C1 segment of cervical spinal cord (tissue), 14 donors: ENCODE data around the gene ATP13A4.
A peak's percentile ranks its signal among the peaks of the same experiment; 100 is the strongest.
"Not testable (repeated sequence)": the region's sequence is repeated elsewhere in the genome, so short reads cannot be mapped to it uniquely, and the experiment has no call there.

ENCODE experiments used
- DNase-seq, 14 donors: peaks; one replicate each; lab custom pipeline; 2025; lab: John Stamatoyannopoulos, UW

The ATP13A4 gene

GRCh38 chr3:193559100-193559499 lies 4.4 kb upstream of the ATP13A4 start:
- DNase-seq = no peak

- no peak for DNase-seq
Measured at GRCh38 chr3:193556841-193557240, 2.1 kb upstream of the ATP13A4 start.

GRCh38 chr3:193553586-193553985 lies 1.1 kb downstream of the ATP13A4 start:
- no peak for DNase-seq

- DNase-seq = peak in 5 of 14 donors; percentile 12 to 32 (median 23)
Measured at GRCh38 chr3:193552923-193553322, 1.8 kb downstream of the ATP13A4 start.

- DNase-seq = peak in 10 of 14 donors; percentile 10 to 58 (median 29)
Measured at GRCh38 chr3:193548406-193548805, 6.3 kb downstream of the ATP13A4 start.

- DNase-seq = no peak
Measured at GRCh38 chr3:193546129-193546528, 8.6 kb downstream of the ATP13A4 start.

- no peak for DNase-seq
Measured at GRCh38 chr3:193545304-193545703, 9.4 kb downstream of the ATP13A4 start.

- DNase-seq = no peak
Measured at GRCh38 chr3:193544289-193544688, 10.4 kb downstream of the ATP13A4 start.

GRCh38 chr3:193530231-193531165 lies 24.2 kb downstream of the ATP13A4 start:
- DNase-seq = no peak

- DNase-seq = not testable (repeated sequence)
Measured at GRCh38 chr3:193526085-193526484, 28.6 kb downstream of the ATP13A4 start.

GRCh38 chr3:193522473-193522872 lies 32.2 kb downstream of the ATP13A4 start:
- DNase-seq = no peak

GRCh38 chr3:193520738-193521137 lies 34.0 kb downstream of the ATP13A4 start:
- DNase-seq = no peak

- DNase-seq = no peak
Measured at GRCh38 chr3:193515966-193516365, 38.7 kb downstream of the ATP13A4 start.

- DNase-seq = no peak
Measured at GRCh38 chr3:193510154-193510553, 44.5 kb downstream of the ATP13A4 start.

- no peak for DNase-seq
Measured at GRCh38 chr3:193509103-193509965, 45.4 kb downstream of the ATP13A4 start.

- no peak for DNase-seq
Measured at GRCh38 chr3:193508108-193508507, 46.6 kb downstream of the ATP13A4 start.

GRCh38 chr3:193507566-193507965 lies 47.1 kb downstream of the ATP13A4 start:
- no peak for DNase-seq

- no peak for DNase-seq
Measured at GRCh38 chr3:193506921-193507320, 47.8 kb downstream of the ATP13A4 start.

GRCh38 chr3:193502871-193503270 lies 51.8 kb downstream of the ATP13A4 start:
- no peak for DNase-seq

- no peak for DNase-seq
Measured at GRCh38 chr3:193499801-193500485, 54.8 kb downstream of the ATP13A4 start.

- DNase-seq = no peak
Measured at GRCh38 chr3:193499136-193499770, 55.4 kb downstream of the ATP13A4 start.
